Activated CD4-positive, alpha-beta T cell treated with anti-CD3 and anti-CD28 coated beads for 48 hours (primary cell): Measurements from ENCODE around the gene AQR.
"Not testable (repeated sequence)": the region's sequence is repeated elsewhere in the genome, so short reads cannot be mapped to it uniquely, and the experiment has no call there.

ENCODE experiments used
- DNase-seq: peaks from one replicate; pipeline ENCODE4 v3.0.0-alpha.2; 2020

AQR gene

DNA sequence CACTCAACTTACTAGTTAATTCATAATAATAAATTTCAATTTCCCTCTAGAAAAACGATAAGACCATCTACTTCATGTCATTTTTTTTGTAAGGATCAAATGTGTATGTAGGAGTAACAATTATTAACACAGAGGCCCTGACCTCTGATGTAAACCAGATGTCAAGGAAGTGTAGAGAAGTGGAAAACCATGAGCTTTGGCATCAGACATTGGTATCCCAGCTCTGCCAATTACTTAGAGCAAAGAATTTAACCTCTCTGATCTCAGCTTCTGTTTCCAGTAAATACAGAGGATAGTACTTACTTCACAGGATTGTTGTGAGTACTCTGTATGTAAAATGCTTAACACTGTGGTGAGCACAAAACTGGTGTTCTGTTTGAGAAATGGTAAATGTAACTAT, 17.5 kb downstream of the AQR start:
- no peak for DNase-seq

DNA sequence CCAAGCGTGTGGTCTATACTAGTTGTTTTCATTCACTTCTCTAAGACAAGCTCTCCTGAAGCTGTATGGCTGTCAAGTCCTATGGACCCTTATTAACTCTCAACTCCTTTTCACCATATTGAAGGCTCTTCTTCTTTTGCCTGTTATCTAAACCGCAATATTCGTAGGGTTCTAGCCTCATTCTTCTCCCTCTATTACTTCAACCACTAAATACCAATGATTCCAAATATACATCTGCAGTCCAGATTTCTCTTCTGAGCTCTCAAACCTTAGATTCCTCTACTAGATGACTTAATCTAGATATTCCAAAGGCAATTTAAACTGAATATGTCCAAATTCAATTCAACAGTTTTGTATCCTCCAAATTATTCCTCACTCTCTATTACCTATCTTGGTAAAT, 24.6 kb downstream of the AQR start:
- no peak for DNase-seq

DNA sequence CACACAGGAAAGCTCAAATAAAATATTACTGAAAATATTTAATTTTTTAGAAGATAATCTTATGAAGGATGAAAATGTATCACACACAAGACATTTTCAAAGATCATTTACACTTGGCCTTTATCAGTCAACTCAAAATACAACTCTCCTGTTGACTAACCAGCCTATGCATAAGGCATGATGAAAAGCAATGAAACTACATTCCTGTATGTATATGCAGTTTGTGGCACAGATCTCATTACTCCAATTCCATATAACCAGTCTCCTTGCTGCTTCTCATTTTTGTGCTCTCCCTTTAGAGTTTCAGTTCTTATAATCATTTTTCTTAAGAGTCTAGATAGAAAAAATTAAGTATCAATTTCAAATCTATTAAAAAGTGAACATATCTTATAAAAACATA, 25.8 kb downstream of the AQR start:
- DNase-seq, result no peak

DNA sequence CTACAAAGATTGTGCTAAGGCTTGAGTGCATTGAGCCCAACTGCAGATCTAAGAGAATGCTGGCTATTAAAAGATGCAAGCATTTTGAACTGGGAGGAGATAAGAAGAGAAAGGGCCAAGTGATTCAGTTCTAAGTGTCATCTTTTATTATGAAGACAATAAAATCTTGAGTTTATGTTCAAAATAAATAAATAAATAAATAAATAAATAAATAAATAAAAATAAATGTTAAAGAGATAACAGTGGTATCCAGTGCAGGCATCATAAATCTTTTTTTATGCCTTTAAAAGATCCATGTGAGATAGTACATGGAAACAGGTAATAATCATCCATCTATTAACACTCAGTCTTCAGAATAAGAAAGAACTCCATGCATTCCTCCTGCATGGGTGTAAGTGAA, 26.3 kb downstream of the AQR start:
- not testable (repeated sequence) for DNase-seq

DNA sequence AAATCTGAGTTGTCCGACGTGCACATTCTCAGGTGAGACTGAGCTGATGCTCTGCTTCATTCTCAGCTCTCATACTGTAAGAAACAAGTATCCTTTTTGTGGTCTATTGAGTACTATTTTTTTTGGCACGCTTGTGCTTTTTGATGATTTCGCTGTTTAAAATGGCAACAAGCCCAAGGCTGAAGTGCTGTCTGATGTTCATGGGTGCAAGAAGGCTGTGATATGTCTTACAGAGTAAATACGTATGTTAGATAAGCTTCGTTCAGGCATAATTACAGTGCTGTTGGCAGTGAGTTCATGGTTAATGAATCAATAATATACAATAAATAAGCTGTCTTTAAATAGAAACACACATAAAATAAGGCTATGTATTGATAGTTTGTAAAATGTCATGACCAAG, 27.2 kb downstream of the AQR start:
- no peak for DNase-seq

DNA sequence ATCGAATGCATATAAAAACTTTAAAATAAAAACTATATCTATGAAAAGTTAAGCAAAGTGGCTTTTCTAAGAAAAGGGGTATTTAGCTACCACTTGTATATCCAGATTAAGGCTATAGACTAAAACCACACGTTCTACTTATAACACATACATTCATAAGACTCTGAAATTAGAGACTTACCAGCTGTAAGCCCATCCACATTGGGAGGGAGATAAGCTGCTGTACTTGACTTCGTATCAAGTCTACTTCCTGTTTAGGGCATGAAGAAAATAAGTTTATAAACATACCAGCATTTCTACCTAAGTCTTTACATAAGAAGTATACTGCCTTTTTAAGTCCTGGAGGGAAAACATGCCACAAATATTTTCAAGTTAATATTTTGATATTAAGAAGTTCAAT, 27.7 kb downstream of the AQR start:
- no peak for DNase-seq

DNA sequence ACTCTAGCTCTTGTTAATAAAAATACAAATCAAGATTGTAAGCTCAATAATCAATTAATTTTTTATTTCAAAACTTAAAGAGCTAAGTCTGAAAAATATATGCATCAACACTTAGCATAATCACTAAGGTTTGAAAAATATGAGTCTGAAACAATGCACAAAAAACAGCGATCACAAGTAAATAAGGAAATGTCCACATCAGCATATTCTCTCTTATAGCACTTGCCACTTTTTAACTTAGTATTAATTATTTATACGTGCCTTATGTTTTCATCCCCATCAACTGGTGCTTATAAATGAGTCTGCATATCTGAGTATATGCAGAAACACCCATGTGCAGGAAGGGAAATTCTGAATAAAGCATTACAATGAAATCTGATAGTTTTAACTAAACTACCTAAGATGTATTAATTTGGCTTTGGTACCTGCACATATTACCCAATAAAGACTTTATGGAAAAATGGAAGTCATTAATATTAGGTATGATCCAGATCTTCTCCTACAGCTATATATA, 28.3 kb downstream of the AQR start:
- DNase-seq, result no peak

DNA sequence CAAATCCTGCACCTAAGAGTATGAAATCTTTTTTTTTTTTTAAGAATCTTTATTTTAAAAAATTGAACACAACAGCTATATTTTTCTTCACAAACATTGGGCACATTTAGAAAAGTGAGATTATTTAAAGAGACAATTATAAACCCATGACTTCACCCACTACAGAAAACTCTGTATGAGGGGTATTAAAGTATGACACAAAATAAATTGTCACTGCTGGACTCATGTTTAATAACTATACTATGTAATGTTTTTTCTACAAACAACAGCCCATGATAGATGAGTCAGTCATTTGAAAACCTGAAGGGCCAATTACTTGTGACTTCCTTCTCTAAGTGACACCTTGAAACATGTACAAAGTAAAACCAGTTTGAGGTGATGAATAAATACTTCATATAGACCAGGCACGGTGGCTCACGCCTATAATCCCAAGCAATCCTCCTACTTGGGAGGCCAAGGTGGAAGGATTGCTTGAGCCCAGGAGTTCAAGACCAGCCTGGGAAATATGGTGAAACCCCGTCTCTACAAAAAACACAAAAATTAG, 36.0 kb downstream of the AQR start:
- DNase-seq, result no peak

DNA sequence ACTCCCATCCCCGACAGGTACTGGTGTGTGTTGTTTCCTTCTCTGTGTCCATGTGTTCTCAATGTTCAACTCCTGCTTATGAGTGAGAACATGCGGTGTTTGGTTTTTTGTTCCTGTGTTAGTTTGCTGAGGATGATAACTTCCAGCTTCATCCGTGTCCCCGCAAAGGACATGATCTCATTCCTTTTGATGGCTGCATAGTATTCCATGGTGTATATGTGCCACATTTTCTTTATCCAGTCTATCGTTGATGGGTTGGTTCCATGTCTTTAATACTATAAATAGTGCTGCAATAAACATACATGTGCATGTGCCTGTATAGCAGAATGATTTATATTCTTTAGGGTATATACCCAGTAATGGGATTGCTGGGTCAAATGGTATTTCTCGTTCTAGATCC, 41.2 kb downstream of the AQR start:
- DNase-seq, result not testable (repeated sequence)

DNA sequence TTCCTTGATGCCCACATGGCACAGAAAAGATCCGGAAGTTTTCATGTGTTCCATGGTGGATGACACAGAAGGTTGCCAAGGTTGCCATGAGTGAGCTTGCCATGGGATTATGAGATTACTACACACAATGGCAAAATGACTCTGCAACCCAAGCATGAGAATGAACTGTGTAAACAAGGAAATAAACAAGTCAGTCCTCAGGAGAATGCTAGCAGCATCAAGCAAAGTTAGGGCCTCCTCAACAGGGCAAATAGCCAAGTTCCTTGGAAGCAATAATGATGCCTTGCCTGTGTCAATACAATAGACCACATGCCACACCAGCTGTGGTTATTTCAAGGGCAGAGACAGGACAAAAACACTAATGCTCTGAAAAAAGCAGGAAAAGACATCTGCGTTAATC, 41.8 kb downstream of the AQR start:
- DNase-seq, result no peak

DNA sequence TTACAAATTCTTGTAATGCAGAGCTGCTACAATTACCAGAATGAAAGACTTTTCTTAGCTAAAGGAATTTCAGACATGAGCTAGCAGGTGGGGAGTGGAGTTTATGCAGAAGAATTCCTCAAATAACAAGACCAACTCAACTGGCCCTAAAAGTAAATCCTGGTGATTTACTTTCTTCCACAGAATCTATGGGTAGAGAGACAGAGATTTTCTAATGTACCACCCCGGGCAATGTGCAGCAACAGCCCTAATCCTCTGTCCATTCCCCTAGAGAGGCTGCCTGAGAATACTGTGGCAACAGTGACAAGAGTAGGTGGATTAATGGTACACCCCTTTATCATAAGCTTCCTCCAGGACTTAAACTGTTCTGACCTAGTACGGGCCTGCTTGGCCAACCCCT, 55.2 kb downstream of the AQR start:
- no peak for DNase-seq

DNA sequence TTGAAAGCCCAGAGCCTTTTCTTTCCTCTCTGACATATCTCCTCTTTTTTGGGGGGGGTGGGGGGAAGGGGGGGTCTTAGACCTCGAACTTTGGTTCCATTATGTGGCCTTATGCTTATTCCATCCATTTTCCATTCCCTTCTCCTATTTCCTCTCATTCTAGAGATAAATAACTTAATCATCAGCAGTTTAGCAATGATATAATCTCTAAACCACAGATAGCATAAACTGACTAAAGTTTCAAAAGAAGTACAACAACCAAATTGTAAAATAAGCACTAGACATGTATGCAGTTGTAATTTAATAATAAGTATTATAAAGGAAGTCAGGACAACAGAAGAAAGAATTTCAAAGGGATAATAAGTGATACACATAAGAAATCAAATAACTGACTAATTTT, 64.5 kb downstream of the AQR start:
- no peak for DNase-seq

DNA sequence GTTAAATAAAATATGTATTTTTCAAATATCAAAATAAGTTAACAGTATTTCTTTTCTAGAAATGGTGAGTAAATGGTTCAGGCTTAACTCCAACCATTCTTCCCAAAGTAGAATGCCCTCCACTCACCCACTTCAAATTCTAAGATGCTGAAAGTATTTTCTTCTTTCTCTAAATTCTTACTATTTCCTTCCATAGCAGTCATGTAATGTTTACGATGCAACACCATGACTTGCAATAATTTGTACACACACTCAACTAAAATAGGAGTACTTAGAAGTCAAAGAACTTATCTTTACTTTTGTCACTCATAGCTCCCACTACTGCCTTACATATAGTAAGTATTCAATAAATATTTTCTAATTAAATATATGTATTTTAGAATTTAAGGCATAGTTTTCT, 65.0 kb downstream of the AQR start:
- no peak for DNase-seq

DNA sequence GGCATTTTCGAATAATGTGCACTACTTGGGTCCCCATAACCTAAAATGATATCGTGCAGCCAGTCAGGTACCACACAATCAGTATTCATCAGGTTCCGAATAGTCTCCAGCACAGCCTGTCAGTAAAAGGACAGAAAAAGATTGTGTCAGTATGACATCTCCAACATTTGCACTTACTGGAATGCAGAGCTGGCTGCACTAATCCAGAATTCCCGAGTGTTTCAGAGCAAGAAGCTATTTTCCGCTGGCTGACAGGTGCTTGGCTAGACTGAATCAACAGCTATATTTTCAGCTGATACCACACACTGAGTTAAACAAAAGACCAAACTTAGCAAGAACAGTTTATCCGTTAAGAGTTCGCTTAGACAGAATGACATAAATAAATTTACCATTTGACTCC, 68.8 kb downstream of the AQR start:
- DNase-seq, result no peak

DNA sequence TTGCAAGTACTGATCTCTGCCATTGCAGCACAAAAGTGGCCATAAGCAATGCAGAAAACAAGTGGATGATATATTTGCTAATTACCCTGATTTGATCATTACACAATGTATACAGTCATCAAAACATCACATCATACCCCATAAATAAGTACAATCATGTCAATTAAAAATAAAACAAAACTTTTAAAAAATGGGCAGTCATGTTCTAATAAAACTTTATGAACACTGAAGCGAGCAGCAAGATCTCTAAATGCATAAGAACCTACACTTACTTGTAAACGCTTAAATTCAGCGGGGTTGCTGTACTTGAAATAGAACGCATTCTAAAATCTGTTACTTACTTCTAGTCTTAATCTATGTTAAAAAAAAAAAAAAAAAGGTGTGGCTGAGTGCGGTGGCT, 73.4 kb downstream of the AQR start:
- DNase-seq, result no peak

DNA sequence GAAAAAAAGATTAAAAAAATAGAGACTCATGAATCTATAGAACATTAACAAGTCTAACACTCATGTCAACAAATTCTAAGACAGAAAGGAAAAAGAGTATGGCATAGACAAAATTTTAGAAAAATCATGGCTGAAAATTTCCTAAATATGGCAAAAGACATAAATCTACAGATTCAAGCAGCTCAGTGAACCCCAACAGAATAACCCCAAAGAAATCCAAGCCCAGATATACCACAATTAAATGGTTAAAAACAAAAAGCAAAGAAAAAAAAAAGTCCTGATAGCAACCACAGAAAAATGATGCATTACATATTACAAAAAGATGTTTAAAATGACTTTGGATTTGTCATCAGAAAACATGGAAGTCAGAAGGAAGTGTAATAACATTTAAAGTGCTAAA, 75.6 kb downstream of the AQR start:
- no peak for DNase-seq

DNA sequence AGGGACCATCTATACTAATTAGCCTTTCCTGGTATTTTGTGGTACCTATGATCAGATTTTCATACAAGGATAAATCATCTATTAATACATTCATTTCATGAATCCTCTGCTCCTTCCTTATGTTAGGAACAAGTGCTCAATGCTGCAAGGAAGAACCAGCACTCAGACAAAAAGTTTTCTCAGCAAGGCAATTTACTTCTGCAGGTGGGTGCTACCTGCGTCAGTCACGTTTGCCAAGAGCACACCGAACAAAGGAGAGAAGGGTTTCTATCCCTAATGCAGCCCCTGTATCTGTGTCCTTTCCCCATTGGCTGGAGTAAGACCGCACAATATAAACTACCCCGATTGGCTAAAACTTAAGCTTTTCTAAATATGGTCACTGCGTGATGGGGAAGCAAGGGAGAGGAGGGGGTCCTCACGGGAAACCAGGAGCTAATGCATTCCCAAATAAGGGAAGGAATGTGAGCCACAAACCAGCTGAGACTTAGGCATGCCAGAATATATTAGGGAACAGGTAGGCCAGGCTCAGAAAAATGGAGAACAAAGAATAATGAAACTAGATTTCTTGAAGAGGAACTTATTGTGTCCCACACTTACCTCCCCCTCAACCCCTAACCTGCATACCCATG, 76.5 kb downstream of the AQR start:
- no peak for DNase-seq

DNA sequence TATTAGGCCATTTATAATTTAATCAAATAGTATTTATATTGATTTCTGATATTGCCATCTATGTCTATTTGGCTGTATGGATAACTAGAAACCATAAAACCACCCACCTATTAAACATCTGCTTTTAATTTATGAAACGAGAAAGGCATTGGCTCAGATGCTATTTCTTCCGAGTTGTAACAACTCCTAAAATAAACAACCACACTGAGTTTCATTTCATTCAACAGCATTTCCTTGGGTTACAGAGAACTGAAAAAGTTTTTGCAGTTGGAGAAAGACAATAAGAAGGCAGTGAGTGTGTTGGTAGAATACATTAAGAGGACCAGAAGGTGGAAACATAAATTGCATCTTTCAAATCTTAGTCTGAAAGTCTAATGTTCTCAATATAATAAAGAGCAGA, 79.1 kb downstream of the AQR start:
- DNase-seq, result no peak

DNA sequence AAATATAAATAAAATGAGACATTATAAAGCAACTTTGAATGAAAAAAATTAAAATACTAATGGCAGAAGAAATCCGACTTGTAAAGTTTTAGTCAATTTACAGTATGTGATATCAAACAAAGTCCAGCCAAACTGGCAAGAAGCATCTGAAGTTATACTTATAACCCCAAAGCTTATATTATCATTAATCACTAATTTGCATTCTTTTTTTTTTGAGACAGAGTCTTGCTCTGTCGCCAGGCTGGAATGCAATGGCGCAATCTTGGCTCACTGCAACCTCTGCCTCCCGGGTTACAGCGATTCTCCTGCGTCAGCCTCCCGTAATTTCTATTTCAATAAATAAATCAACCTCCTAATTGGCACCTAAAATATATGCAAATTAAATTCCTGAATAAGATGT, 80.1 kb downstream of the AQR start:
- no peak for DNase-seq

DNA sequence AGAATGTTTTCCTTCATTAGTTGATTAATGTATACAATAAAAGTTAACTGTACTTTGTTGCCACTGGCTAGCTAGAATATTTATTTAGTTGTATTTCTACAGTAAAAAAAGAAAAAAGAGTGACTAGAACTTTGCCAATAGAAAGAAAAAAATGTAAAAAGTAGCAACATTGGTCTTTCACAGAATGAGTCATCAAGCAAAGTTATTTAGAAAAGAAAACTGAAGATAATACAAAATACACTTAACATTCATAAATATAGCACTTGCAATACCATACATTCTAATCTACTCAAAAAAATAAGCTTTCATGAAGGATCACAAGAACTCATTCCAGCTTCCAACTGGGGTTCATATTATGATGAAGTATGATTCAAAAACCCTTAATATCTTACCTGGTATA, 83.4 kb downstream of the AQR start:
- no peak for DNase-seq

DNA sequence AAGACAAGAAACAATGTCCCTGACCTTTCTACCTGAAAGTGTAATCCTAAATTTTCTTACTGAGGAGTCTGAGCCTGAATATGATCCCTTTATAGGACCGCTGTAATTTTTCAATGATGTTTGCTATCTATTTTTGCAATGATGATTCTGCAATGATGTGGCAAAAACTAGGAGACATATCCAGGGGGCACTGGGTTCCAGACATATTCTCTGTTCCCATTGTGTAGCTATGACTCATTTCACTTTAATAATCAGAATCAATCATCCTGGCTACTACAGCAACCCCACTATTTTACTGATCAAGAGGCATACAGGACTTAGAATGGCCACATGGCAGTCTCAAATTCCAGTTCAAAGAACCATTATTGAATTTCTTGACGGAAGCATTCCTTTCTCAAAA, 85.9 kb downstream of the AQR start:
- no peak for DNase-seq

DNA sequence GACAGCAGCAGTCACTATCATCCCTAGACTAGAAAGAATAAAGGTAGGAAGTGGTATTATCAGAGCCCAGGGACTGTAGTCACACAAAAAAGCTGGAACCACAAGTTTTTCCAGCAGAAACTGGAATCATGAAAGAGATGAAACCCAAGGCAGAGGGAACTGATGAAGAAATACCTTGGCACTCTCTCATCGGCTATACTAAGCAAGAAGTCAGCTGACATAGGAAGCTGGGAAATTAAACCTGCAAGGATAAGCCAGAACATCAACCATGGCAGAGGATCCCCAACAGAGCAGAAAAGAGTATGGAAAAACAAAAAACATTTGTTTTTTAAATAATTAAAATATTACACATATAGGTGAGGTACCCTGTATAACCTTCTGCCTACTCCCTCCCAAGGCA, 86.5 kb downstream of the AQR start:
- no peak for DNase-seq

DNA sequence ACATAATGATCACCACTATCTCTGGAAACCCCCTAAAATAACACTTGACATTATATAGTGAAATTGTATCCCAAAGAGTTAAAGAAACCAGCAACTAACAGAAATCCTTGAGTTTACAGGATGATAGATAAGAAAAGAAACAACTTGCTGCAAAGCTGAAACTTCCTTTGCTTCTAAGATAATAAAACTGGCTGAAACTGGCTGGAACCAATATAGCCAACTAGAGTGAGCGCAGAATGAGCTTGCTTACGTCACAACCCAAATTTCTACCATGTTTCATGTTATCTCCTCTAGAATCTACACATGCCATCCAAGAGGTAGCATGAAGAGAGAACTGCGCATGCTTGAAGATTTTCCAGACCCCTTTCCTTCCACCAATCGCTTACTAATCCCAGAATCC, 90.4 kb downstream of the AQR start:
- no peak for DNase-seq

DNA sequence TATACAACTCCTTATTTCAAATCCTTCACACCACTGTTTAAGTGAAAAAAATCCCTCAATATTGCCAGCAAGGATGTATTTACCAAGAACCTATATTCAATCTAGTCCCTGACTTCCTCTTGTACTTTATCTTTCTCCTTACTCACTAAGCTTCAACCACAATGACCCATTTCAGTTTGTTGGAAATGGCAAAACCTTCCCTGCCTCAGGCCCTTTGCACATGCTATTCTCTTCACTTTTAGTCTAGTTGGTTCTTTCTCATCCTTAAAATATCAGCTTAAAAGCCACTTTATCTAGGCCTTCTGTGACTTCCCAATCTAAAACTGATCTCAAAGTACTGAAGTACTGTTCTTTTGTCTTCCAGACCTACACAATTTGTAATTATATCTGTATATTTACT, 92.9 kb downstream of the AQR start:
- DNase-seq, result no peak

DNA sequence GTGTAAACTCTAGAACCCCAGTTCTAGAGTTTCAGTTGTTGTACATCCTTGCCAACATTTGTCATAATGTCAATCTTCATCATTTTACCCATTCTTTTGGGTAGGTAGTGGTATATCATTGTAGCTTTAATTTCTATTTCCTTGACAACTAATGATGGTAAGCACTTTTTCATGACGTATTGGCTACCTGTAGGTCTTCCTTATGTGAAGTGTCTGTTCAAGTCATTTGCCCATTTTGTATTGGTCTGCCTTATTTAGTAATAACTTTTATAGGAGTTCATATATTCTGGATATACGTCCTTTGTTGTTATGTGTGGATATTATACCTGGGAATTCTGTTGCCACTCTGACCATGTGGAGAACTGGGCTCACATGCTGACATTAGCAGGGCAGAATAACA, 100.4 kb downstream of the AQR start:
- DNase-seq, result no peak

DNA sequence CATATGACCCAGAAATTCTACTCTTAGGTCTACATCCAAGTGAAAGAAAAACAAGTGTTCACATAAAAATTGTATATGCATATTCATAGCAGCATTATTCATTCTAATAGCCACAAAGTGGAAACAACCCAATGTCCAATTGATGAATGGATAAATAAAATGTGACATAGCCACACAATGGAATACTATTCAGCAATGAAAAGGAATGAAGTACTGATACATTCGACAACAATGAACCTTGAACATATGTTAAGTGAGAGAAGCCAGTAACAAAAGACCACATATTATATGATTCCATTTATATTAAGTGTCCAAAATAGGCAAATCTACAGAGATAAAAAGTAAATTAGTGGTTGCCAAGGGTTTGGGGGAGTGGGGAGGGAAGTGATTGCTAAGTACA, 104.0 kb downstream of the AQR start:
- no peak for DNase-seq
